ENCODE results near the gene PARS2. TPM values are rescaled to one million over a fixed set of nuclear protein-coding genes. Genes with fewer than 3 reads are reported as not detected.

The PARS2 gene
- total RNA-seq, 1 donor from 2014 or later: 7.1 TPM

GRCh38 chr1:54710841-54711240 is 53.5 kb downstream of the PARS2 start:
- DNase-seq (ENCODE audit: low read depth, low spot score): no peak
- peak overlapping the region; percentile 64 for H3K4me3 Mint-ChIP-seq
- no peak overlapping the region for H3K27ac Mint-ChIP-seq (ENCODE audit: unreplicated experiment)
- peaks cover 5% of the 10 kb centered on the region for H3K4me1 Mint-ChIP-seq
- TF ChIP-seq CTCF (conservative IDR thresholded peaks at IDR 0.05): no peak
- no peaks in the 10 kb centered on the region for H3K36me3 Mint-ChIP-seq (ENCODE audit: low read depth)
- no peaks in the 10 kb centered on the region for H3K9me3 Mint-ChIP-seq
- H3K27me3 Mint-ChIP-seq (ENCODE audit: low read depth): peaks cover 76% of the 10 kb centered on the region

- peaks cover 80% of the 10 kb centered on the region for H3K27me3 Mint-ChIP-seq (ENCODE audit: low read depth)
- no peak overlapping the region for H3K27ac Mint-ChIP-seq (ENCODE audit: unreplicated experiment)
- H3K9me3 Mint-ChIP-seq: no peaks in the 10 kb centered on the region
- no peak for DNase-seq (ENCODE audit: low read depth, low spot score)
- H3K4me3 Mint-ChIP-seq: peak overlapping the region; percentile 41
- peaks cover 4% of the 10 kb centered on the region for H3K4me1 Mint-ChIP-seq
- TF ChIP-seq CTCF (conservative IDR thresholded peaks at IDR 0.05): no peak
- no peaks in the 10 kb centered on the region for H3K36me3 Mint-ChIP-seq (ENCODE audit: low read depth)
Observed at GRCh38 chr1:54710434-54710833, 53.9 kb downstream of the PARS2 start.

- H3K9me3 Mint-ChIP-seq: no peaks in the 10 kb centered on the region
- no peaks in the 10 kb centered on the region for H3K36me3 Mint-ChIP-seq (ENCODE audit: low read depth)
- no peaks in the 10 kb centered on the region for H3K4me1 Mint-ChIP-seq
- H3K27ac Mint-ChIP-seq (ENCODE audit: unreplicated experiment): no peak overlapping the region
- TF ChIP-seq CTCF (conservative IDR thresholded peaks at IDR 0.05): no peak
- peaks cover 82% of the 10 kb centered on the region for H3K27me3 Mint-ChIP-seq (ENCODE audit: low read depth)
- no peak overlapping the region for H3K4me3 Mint-ChIP-seq
- no peak for DNase-seq (ENCODE audit: low read depth, low spot score)
Observed at GRCh38 chr1:54709547-54710292, 54.6 kb downstream of the PARS2 start.

GRCh38 chr1:54708385-54708784 is 55.9 kb downstream of the PARS2 start:
- Mint-ChIP-seq H3K27ac (ENCODE audit: unreplicated experiment) (no peak overlapping the region), H3K4me3 (no peak overlapping the region), H3K4me1 (no peaks in the 10 kb centered on the region), H3K36me3 (ENCODE audit: low read depth) (no peaks in the 10 kb centered on the region), H3K27me3 (ENCODE audit: low read depth) (peaks cover 81% of the 10 kb centered on the region), H3K9me3 (no peaks in the 10 kb centered on the region)
- DNase-seq (ENCODE audit: low read depth, low spot score): no peak
- TF ChIP-seq CTCF (conservative IDR thresholded peaks at IDR 0.05): no peak

Other genes with a start within 250 kb of the PARS2 start
- gene ACOT11, start 216.3 kb downstream of the PARS2 start, total RNA-seq: 2.7 and 3.1 TPM in 2 replicates
- gene FAM151A, start 141.0 kb downstream of the PARS2 start, total RNA-seq: not detected in 2 replicates
- 0.57 TPM in 1 of 2 replicates, not detected in the other for gene MROH7, start 122.7 kb downstream of the PARS2 start, total RNA-seq
- gene TTC4, start 48.7 kb downstream of the PARS2 start, total RNA-seq: 27.9 and 28.5 TPM in 2 replicates
- not detected in 2 replicates for gene TTC22, start 36.8 kb upstream of the PARS2 start, total RNA-seq
- gene DHCR24, start 122.7 kb upstream of the PARS2 start, total RNA-seq: 396 and 417 TPM in 2 replicates
- not detected in 2 replicates for gene TMEM61, start 216.1 kb upstream of the PARS2 start, total RNA-seq
- not detected in 2 replicates for gene BSND, start 234.4 kb upstream of the PARS2 start, total RNA-seq